Chondrocyte (in vitro differentiated cells): ENCODE data around the gene MYZAP. TPM values are rescaled to one million over a fixed set of nuclear protein-coding genes. Genes with fewer than 3 reads are reported as not detected.

Experiments
- DNase-seq: peaks from one replicate; pipeline ENCODE4 v3.0.0; 2021; ENCODE audit warnings: mixed read lengths, low spot score
- H3K27ac Mint-ChIP-seq: one replicate; pipeline ENCODE4 v1.8.0; 2021; ENCODE audit warnings: mild to moderate bottlenecking, moderate library complexity, mixed read lengths; ENCODE audit not compliant: unreplicated experiment
- H3K27me3 Mint-ChIP-seq: 2 replicates; pipeline ENCODE4 v1.8.0; 2021; ENCODE audit warnings: low read depth, mixed read lengths
- H3K36me3 Mint-ChIP-seq: 2 replicates; pipeline ENCODE4 v1.8.0; 2021; ENCODE audit warnings: low read depth, mixed read lengths
- H3K4me1 Mint-ChIP-seq: 2 replicates; pipeline ENCODE4 v1.8.0; 2021; ENCODE audit warnings: low read depth, mild to moderate bottlenecking, mixed read lengths
- H3K4me3 Mint-ChIP-seq: one replicate; pipeline ENCODE4 v1.8.0; 2021; ENCODE audit warnings: mild to moderate bottlenecking, moderate library complexity, mixed read lengths; ENCODE audit not compliant: unreplicated experiment
- H3K9me3 Mint-ChIP-seq: 2 replicates; pipeline ENCODE4 v1.8.0; 2021; ENCODE audit warnings: low read depth, mixed read lengths
- total RNA-seq: library from RNA; stranded (reverse); gene quantifications from 3 replicates; pipeline ENCODE4 v1.2.1, GENCODE V29; 2021
- TF ChIP-seq, protein P1 (sequence below): fragments of 200-600 bp; sonication (generic); IDR thresholded peaks from 2 replicates; pipeline ENCODE4 v1.5.0; 2021; ENCODE audit warnings: antibody characterized with exemption, mild to moderate bottlenecking, moderate library complexity

Gene MYZAP
- total RNA-seq, 1 donor from 2014 or later = 0.17 TPM

GRCh38 chr15:57548351-57548750, 43.4 kb upstream of the MYZAP start:
- H3K36me3 Mint-ChIP-seq = no peaks in the 10 kb centered on the region
- no peaks in the 10 kb centered on the region for H3K9me3 Mint-ChIP-seq
- no peak overlapping the region for H3K27ac Mint-ChIP-seq
- peaks cover 44% of the 10 kb centered on the region for H3K4me1 Mint-ChIP-seq
- TF ChIP-seq, protein P1, sequence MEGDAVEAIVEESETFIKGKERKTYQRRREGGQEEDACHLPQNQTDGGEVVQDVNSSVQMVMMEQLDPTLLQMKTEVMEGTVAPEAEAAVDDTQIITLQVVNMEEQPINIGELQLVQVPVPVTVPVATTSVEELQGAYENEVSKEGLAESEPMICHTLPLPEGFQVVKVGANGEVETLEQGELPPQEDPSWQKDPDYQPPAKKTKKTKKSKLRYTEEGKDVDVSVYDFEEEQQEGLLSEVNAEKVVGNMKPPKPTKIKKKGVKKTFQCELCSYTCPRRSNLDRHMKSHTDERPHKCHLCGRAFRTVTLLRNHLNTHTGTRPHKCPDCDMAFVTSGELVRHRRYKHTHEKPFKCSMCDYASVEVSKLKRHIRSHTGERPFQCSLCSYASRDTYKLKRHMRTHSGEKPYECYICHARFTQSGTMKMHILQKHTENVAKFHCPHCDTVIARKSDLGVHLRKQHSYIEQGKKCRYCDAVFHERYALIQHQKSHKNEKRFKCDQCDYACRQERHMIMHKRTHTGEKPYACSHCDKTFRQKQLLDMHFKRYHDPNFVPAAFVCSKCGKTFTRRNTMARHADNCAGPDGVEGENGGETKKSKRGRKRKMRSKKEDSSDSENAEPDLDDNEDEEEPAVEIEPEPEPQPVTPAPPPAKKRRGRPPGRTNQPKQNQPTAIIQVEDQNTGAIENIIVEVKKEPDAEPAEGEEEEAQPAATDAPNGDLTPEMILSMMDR = no peak
- H3K27me3 Mint-ChIP-seq = no peaks in the 10 kb centered on the region
- DNase-seq = no peak
- H3K4me3 Mint-ChIP-seq = no peak overlapping the region

- Mint-ChIP-seq H3K27me3 (no peaks in the 10 kb centered on the region), H3K9me3 (no peaks in the 10 kb centered on the region), H3K36me3 (no peaks in the 10 kb centered on the region), H3K27ac (no peak overlapping the region), H3K4me3 (no peak overlapping the region), H3K4me1 (peaks cover 46% of the 10 kb centered on the region)
- no peak for DNase-seq
- TF ChIP-seq, protein P1 = no peak
These were observed 42.9 kb upstream of the MYZAP start for GRCh38 chr15:57548835-57549234.

DNA sequence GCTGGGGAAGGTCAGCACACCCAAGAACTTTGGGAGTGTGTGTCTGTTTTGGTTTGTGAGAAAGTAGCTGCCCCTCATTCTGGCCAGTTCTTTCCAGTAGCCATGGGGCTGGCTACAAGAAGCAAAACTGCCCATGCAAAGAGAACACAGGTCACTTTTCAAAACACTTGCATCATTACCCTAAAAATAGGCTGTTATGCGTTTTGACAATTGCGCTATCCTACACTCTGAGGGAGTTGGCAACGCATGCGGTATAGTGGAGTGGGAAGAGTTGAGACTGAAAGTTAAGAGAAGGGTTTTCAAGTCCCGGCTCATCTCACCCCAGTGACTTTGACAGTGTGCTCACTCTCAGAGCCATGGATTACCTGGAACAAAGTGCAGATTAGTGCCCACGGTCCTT, 41.8 kb upstream of the MYZAP start:
- Mint-ChIP-seq H3K36me3 (no peaks in the 10 kb centered on the region), H3K4me1 (peaks cover 53% of the 10 kb centered on the region), H3K9me3 (no peaks in the 10 kb centered on the region), H3K27me3 (no peaks in the 10 kb centered on the region), H3K4me3 (no peak overlapping the region), H3K27ac (peak overlapping the region; percentile 20)
- DNase-seq = no peak
- TF ChIP-seq, protein P1 = no peak

DNA sequence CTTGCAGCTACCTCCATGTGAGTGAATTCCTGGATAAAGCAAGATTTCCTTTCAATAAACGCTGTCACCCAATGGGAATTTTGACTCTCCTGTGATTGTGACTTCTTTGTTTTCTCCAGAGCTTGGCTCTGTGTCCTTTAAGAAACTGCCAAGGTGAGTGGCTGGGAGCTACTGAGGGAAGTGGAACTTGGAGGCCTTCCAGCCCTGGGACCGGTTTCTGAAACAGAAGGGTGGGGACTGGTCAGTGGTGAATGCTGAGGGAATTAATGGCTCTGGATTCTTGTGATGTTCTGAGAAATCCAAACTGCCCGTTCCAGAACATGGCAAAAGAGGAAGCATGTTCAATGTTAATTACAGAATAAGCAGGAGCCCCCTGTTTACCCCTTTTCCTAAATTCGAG, 41.1 kb upstream of the MYZAP start:
- no peak for DNase-seq
- H3K36me3 Mint-ChIP-seq = no peaks in the 10 kb centered on the region
- H3K9me3 Mint-ChIP-seq = no peaks in the 10 kb centered on the region
- no peak overlapping the region for H3K4me3 Mint-ChIP-seq
- no peaks in the 10 kb centered on the region for H3K27me3 Mint-ChIP-seq
- TF ChIP-seq, protein P1 = no peak
- H3K27ac Mint-ChIP-seq = peak overlapping the region; percentile 47
- H3K4me1 Mint-ChIP-seq = peaks cover 60% of the 10 kb centered on the region

DNA sequence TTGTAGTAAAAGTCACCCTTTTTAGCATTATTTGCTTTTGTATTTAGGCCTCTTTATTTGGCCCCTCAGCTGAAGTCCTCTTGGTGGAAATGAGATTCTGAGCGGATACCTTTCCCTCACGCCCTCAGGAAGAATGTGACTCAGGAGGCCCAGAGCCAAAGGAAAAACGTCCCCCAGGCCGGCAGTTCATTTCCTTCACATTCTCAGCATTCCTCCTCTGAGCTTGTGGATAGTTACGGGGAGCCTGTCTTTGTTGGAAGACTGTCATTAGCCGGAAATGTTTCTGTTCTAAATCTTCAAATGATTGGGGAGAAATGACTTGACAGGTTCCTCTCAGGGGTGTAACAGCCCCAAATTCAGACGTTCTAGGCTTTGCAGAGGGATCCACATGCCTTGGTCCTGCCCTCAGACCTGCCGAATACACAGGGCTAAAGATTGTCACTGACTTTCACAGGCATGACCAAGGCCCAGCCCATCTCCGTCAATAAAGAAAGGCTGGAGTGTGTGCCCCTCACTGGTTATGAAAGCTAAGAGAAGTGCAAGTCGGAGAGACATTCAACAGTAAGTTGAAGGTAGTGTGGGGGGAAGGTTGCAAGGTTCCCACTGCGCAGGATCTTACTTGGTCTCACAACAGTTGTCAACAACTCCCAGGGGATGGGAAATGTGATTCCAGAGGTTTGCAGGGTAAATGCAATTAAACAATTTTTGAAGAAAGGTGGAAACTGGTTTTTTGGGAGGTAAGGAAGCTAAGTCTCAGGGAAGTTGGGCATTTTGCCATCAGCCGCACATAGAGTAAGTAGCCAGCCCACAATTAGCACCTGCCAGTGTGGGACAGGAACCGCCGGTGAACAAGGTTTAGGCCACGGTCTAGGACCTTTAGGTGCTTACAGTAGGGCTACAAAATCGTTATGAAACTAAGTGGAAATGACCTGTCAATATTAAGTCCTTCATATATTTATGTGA, 39.7 kb upstream of the MYZAP start:
- H3K9me3 Mint-ChIP-seq = no peaks in the 10 kb centered on the region
- no peak for DNase-seq
- TF ChIP-seq, protein P1 = no peak
- H3K27me3 Mint-ChIP-seq = no peaks in the 10 kb centered on the region
- H3K4me1 Mint-ChIP-seq = peaks cover 65% of the 10 kb centered on the region
- H3K27ac Mint-ChIP-seq = peak overlapping the region; percentile 89
- H3K36me3 Mint-ChIP-seq = no peaks in the 10 kb centered on the region
- peak overlapping the region; percentile 27 for H3K4me3 Mint-ChIP-seq
